GM13977 (cell line): Measurements from ENCODE around the gene PLEK.

ENCODE experiments used
- DNase-seq: peaks from one replicate; pipeline ENCODE4 v3.0.0; 2012; ENCODE audit warnings: low spot score
- CTCF ChIP-seq: IDR thresholded peaks from 2 replicates; pipeline ENCODE4 v1.5.1; 2012; ENCODE audit warnings: mild to moderate bottlenecking, control low read depth; ENCODE audit not compliant: insufficient read depth; ENCODE audit errors: extremely low read depth, missing control alignments
- in situ Hi-C: fragments of 300-500 bp; cut with MboI; formaldehyde crosslinking; loops from one replicate; pipeline ENCODE4 v1.12.0; 2022; ENCODE audit warnings: low sequenced_read_pairs, low pct_unique_long_range_greater_than_20kb, mixed read lengths, inconsistent platforms; ENCODE audit not compliant: unreplicated experiment

PLEK gene

DNA sequence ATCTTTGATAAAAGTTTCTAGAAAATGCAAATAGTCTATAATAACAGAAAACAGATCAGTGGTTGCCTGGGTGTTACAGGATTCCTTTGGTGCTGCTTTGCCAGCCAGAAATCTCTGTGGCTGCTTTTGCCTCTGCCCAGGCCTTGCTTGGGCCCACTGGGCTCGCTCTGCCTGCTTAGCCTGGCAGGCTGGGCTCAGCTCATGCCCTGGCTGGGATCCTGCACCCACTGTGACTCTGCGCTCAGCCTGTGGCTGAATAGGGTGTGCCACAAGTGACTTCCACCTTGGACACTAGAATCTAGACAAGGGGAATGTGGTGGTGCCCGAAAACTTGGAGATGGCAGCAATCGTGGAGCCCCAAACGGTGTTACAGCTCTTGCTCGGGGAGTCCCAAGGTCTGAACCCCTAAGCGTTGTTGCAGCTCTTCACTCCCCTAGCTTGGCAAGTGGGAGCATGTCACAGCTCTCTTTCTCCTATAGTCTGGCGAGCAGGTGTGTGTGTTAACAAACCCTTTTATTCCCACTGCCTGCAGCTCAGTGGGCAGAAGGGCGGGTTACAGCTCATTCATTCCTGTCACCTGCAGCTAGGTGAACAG, 51.1 kb downstream of the PLEK start:
- TF ChIP-seq CTCF, result no peak
- no peak for DNase-seq
- in situ Hi-C loops, result no loop called here

GRCh38 chr2:68417926-68418325, 52.8 kb downstream of the PLEK start:
- no peak for TF ChIP-seq CTCF
- in situ Hi-C loops, result no loop called here
- no peak for DNase-seq

DNA sequence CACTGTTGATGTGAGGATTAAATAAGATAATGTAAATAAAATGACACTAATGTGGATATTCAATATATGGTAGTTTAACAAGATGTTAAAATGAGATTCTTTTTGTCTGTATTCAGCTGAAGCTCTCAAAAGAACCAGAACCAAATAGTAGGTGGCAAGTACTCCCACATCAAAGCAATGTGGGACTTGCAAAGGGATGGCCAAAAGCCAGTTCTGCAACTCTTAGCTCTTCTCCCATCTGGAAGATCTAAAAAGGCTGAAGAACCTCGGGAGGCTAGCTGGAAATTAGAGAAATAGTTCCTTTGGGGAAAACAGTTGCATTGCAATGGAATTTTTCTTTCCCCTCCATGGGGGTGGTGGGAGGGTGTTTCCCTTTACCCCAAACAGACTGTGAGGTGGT, 53.3 kb downstream of the PLEK start:
- TF ChIP-seq CTCF, result no peak
- in situ Hi-C loops, result no loop called here
- DNase-seq, result no peak

DNA sequence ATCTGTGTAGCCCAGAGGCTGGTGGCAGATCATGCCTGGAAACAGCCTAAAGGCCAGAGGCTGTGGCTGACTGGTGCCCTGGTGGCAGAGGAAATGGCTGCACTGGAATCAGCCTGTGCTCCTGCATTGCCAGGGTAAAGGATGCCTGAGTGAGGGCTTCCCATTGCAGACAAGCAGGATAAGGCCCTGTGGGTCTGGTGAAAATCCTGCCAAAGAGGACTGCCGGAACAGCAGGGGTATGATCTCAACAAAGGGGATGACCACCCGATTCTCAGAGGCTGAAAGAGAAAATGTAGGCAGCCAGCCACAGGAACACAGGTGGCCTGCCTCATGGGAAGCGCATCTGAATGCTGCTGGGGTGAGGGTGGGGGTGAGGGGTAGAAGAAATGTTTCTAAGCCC, 53.8 kb downstream of the PLEK start:
- no peak for DNase-seq

DNA sequence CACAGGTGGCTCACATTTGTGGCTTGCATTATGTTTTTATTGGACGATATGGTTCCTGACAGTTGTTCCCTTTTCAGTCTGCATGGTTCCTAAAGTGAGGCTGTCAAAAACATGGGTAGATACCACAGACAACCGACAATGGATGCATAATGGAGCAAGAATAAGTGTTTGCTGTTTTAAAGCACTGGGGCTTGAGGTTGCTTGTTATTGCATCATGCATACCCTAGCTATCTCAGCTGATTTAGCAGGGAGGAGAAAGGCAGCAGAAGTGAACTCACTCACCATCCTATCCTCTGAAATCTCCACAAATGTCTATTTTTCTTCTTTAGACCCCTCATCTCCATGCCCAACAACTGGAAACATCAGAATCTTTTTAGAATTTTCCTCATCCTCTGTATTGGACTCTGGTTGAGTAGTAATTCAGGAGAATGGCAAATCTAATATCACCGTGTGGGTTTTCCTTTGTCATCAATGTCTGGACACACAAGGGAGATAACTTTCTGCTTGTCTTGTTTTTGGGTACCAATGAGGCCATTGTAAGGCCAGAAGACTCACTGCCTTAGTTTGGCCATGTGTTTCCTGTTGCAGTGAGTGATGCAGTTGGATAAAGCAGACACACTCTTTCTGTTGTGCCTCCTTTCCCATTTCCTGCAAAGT, 55.3 kb downstream of the PLEK start:
- no peak for TF ChIP-seq CTCF
- DNase-seq, result no peak
- in situ Hi-C loops, result no loop called here

More for the DNA sequence above, 53.8 kb downstream of the PLEK start:
- in situ Hi-C loops, result no loop called here
- no peak for TF ChIP-seq CTCF

DNA sequence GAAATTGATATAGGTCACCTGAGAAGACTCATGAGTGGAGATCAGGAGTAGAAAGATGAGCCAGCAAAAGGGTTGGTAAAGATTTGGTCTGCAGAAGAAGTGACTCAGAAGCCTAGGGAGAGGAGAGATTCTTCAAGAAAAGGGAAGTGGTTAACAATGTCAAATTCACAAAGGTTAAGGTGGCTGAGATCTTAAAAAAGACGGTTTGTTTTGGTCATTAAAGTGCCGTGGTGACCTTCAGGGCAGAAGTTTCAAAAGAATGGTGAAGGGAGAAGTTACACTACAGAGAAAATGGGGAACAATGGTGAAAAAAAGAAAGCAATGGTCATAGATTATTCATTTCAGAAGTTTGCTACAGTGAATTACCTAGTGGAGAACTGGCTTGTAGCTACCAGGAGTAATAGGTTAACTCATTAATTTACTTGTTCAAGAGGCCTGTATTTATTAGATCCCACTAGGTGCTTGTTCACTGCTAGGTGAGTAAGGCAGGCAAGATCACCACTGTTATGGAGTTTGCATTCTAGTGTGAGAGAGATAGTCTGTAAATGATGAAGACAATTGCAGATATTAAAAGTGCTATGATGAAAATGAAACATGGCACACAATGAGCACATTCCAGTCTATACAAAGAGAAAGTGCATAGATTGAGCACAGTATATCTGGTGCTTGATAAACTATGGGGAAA, 59.0 kb downstream of the PLEK start:
- in situ Hi-C loops, result no loop called here
- no peak for TF ChIP-seq CTCF
- DNase-seq, result peak; percentile 66
